Measurements from ENCODE around the gene PNKP.

PNKP gene

DNA sequence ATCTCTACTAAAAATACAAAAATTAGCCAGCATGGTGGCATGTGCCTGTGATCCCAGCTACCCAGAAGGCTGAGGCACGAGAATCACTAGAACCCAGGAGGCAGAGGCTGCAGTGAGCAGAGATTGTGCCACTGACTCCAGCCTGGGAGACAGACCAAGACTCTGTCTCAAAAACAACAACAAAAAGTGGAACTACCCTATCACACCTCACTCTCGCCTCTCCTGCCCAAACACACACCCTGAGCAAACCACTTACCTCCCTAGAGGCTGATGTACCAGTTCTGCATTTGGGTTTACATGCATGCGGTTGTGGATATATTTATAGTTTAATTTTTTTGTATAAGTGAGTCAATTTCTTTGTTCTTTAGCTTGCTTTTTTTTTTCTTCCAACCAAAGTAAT lies 24.1 kb downstream of the PNKP start:
- no peak overlapping the region for H3K27ac ChIP-seq
- TF ChIP-seq ZFX (IDR thresholded peaks at IDR 0.05) = no peak
- TF ChIP-seq CTCF (conservative IDR thresholded peaks at IDR 0.05) = no peak

DNA sequence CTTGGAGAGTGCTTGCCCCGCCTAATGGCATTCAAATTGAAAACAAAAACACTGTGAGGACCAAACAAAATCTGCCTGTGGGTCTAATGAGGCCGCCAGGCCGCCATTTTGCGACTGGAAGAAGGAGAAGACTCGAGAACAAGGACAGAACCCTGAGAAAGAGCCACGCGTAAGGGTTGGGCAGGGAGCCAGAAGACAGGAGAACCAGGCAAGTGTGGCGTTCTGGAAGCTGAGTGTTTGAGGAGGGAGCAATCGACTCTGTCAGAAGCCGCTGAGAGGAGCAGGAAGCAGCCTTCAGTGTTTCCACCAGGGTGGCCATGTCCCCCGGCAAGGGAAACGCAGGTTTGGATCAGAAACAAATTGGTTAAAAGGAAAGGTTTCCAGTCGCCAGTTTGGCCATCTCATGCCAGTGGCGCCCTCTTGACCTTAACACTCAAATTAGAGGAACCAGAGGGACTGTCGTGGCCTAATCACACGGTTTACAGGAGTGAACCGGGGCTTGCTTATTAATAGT lies 26.6 kb downstream of the PNKP start:
- TF ChIP-seq CTCF (conservative IDR thresholded peaks at IDR 0.05) (no peak), ZFX (IDR thresholded peaks at IDR 0.05) (no peak)
- H3K27ac ChIP-seq = no peak overlapping the region

GRCh38 chr19:49840321-49840720 lies 27.1 kb downstream of the PNKP start:
- no peak for TF ChIP-seq CTCF (conservative IDR thresholded peaks at IDR 0.05)
- TF ChIP-seq ZFX (IDR thresholded peaks at IDR 0.05) = no peak
- H3K27ac ChIP-seq = no peak overlapping the region

DNA sequence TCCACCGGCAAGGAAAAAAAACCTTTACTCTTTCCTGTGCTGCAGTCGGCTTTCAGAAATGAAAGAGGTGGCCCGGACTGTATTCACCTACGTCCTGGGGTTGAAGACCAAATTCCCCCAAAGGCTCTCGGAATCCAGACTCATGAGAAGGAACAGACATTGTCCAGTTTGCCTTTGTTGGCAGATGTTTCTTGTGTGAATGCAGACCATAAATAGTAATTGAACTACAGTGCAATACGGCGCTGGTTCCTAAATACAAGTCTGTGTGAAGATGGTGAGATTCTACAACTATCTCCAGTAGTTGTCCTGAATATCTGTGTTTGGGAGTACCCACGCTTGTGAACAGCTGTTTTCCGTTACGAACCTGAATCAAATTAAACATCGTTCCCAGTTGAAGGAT lies 27.7 kb downstream of the PNKP start:
- no peak for TF ChIP-seq ZFX (IDR thresholded peaks at IDR 0.05)
- TF ChIP-seq CTCF (conservative IDR thresholded peaks at IDR 0.05) = no peak
- no peak overlapping the region for H3K27ac ChIP-seq

DNA sequence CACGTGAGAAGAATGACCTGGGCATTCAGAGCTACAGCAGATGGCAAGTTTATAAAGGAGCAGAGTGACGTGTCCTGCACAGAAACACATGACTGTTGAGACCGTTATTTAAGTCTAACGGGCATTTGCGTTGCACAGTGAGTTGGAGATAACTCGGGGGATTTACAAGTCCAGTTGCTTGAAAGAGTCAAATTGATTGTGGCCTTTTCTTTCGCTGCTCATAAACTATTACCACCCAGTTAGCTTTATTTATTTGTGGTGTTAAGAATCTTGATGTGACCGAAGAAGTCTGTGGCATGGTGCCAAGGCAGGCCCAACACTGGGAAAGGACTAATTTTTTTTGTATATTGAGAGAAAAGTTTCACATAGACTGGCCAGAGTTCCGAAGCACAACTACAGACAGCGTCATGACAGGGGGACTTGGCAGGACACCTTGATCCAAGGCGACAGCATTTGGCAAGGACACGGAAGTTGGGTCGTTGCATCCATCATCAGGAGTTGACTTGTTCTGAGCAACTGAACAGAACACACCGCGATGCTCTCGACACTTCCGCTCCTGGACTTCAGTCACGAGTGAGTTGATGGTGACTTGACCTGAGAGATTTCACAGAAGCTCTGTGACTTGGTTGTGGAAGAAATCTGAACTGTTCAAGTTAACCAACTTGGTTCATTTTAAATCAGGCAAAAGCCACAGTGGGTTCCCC lies 28.3 kb downstream of the PNKP start:
- no peak for TF ChIP-seq CTCF (conservative IDR thresholded peaks at IDR 0.05)
- TF ChIP-seq ZFX (IDR thresholded peaks at IDR 0.05) = no peak
- no peak overlapping the region for H3K27ac ChIP-seq

GRCh38 chr19:49837425-49837824 lies 30.0 kb downstream of the PNKP start:
- no peak overlapping the region for H3K27ac ChIP-seq
- no peak for TF ChIP-seq ZFX (IDR thresholded peaks at IDR 0.05)
- no peak for TF ChIP-seq CTCF (conservative IDR thresholded peaks at IDR 0.05)

DNA sequence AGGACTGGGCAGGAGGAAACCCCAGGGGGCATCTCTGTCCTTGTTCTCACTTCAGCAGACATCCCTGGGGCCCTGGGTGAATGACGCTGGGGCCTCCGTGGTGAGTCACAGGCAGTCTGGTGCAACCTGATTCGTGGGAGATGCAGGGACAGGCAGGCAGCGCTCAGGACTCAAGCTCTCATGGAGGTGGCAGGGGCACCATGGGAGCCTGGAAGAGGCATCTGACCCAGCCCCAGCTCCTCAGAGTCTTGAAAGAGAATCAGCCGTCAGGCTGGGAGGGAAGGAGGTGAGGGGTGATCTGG lies 30.4 kb downstream of the PNKP start:
- TF ChIP-seq ZFX (IDR thresholded peaks at IDR 0.05) (no peak), CTCF (conservative IDR thresholded peaks at IDR 0.05) (no peak)

More for the DNA sequence above, 30.4 kb downstream of the PNKP start:
- H3K27ac ChIP-seq = no peak overlapping the region

Data from C4-2B (cell line).